BE2C (cell line): Measurements from ENCODE around the gene DYNC2LI1.

Experiments used
- DNase-seq: peaks from one replicate; pipeline ENCODE4 v3.0.0-alpha.2; 2020
- H3K27me3 ChIP-seq: fragments of 250-450 bp; sonication (Bioruptor Pico); 2 replicates; pipeline ENCODE4 v1.5.1; 2020; ENCODE audit warnings: mild to moderate bottlenecking
- H3K36me3 ChIP-seq: fragments of 250-450 bp; sonication (Bioruptor Pico); 2 replicates; pipeline ENCODE4 v1.5.1; 2020; ENCODE audit warnings: mild to moderate bottlenecking
- H3K4me1 ChIP-seq: fragments of 250-450 bp; sonication (Bioruptor Pico); 2 replicates; pipeline ENCODE4 v1.5.1; 2020
- H3K4me3 ChIP-seq: 2 replicates; pipeline ENCODE4 v1.5.1; 2011; ENCODE audit warnings: low read depth, low read length
- H3K9me3 ChIP-seq: fragments of 250-450 bp; sonication (Bioruptor Pico); 2 replicates; pipeline ENCODE4 v1.5.1; 2020
- CTCF ChIP-seq: IDR thresholded peaks from 2 replicates; pipeline ENCODE4 v1.5.1; 2012; ENCODE audit warnings: mild to moderate bottlenecking, low read depth, low read length

The DYNC2LI1 gene

GRCh38 chr2:43831543-43832294, 57.9 kb downstream of the DYNC2LI1 start:
- peaks cover 5% of the 10 kb centered on the region for H3K4me1 ChIP-seq
- no peak for TF ChIP-seq CTCF
- H3K9me3 ChIP-seq: no peaks in the 10 kb centered on the region
- H3K27me3 ChIP-seq: no peaks in the 10 kb centered on the region
- peak overlapping the region; percentile 38 for H3K4me3 ChIP-seq
- peak; percentile 32 for DNase-seq
- no peaks in the 10 kb centered on the region for H3K36me3 ChIP-seq

GRCh38 chr2:43832457-43832856, 58.6 kb downstream of the DYNC2LI1 start:
- DNase-seq: no peak
- Histone ChIP-seq H3K4me1 (peaks cover 5% of the 10 kb centered on the region), H3K4me3 (no peak overlapping the region), H3K27me3 (no peaks in the 10 kb centered on the region), H3K9me3 (no peaks in the 10 kb centered on the region), H3K36me3 (no peaks in the 10 kb centered on the region)
- no peak for TF ChIP-seq CTCF

GRCh38 chr2:43837033-43837432, 63.2 kb downstream of the DYNC2LI1 start:
- Histone ChIP-seq H3K9me3 (no peaks in the 10 kb centered on the region), H3K4me3 (no peak overlapping the region), H3K36me3 (no peaks in the 10 kb centered on the region), H3K27me3 (no peaks in the 10 kb centered on the region), H3K4me1 (peaks cover 5% of the 10 kb centered on the region)
- DNase-seq: no peak
- no peak for TF ChIP-seq CTCF

- no peak for DNase-seq
- Histone ChIP-seq H3K4me1 (peaks cover 5% of the 10 kb centered on the region), H3K4me3 (no peak overlapping the region), H3K9me3 (no peaks in the 10 kb centered on the region), H3K27me3 (no peaks in the 10 kb centered on the region), H3K36me3 (no peaks in the 10 kb centered on the region)
- no peak for TF ChIP-seq CTCF
Measured at GRCh38 chr2:43837831-43838559, 64.2 kb downstream of the DYNC2LI1 start.

GRCh38 chr2:43838560-43839267, 64.9 kb downstream of the DYNC2LI1 start, which contains the start of the genes ABCG5 and ABCG8:
TSS of gene ABCG5 (minus strand) at chr2:43838839. CDS start at chr2:43838679, 160 bp downstream.
TSS of gene ABCG8 (plus strand) at chr2:43838971. CDS start at chr2:43839054, 83 bp downstream.
- H3K27me3 ChIP-seq: no peaks in the 10 kb centered on the region
- H3K4me3 ChIP-seq: no peak within 1 kb of the TSS
- H3K4me1 ChIP-seq: peaks cover 5% of the 10 kb centered on the region
- TF ChIP-seq CTCF: no peak
- no peaks in the 10 kb centered on the region for H3K36me3 ChIP-seq
- no peaks in the 10 kb centered on the region for H3K9me3 ChIP-seq
- DNase-seq: no peak
